HepG2 (cell line): Measurements from ENCODE around the gene PKP3.

Source experiments
- AGO2 ChIP-seq: fragments of 200-400 bp; formaldehyde crosslinking; optimal IDR thresholded peaks from 2 replicates; pipeline ENCODE3; 2017; ENCODE audit warnings: mild to moderate bottlenecking, low read depth, low read length, moderate library complexity
- CEBPG ChIP-seq: IDR thresholded peaks from 2 replicates; pipeline ENCODE4 v1.6.1; 2016
- ESRRA ChIP-seq: sonication (generic); formaldehyde crosslinking; IDR thresholded peaks from 2 replicates; pipeline ENCODE4 v1.5.1; 2020; ENCODE audit warnings: mild to moderate bottlenecking, low read depth, missing genetic modification reagents
- EZH2 ChIP-seq: conservative IDR thresholded peaks from 2 replicates; pipeline ENCODE4 v1.6.1; 2012; ENCODE audit warnings: mild to moderate bottlenecking, low read depth, low read length, moderate library complexity
- FOXO4 ChIP-seq: sonication (generic); formaldehyde crosslinking; conservative IDR thresholded peaks from 2 replicates; pipeline ENCODE4 v1.8.1; 2023; ENCODE audit warnings: missing genetic modification reagents
- GTF2F1 ChIP-seq: fragments of 150-350 bp; IDR thresholded peaks from 2 replicates; pipeline ENCODE4 v1.6.1; 2014; ENCODE audit warnings: low read length
- HCFC1 ChIP-seq: fragments of 150-350 bp; IDR thresholded peaks from 2 replicates; pipeline ENCODE4 v1.6.1; 2014; ENCODE audit warnings: low read depth, low read length
- POLR2A ChIP-seq, 2 experiments: IDR thresholded peaks; 2 replicates each; pipeline ENCODE4 v1.6.1; 2011; ENCODE audit warnings: low read depth in 2 of 2, low read length in 2 of 2, mild to moderate bottlenecking in 1 of 2, moderate library complexity in 1 of 2; ENCODE audit not compliant: insufficient read depth in 1 of 2
- TRIM24 ChIP-seq: sonication (generic); formaldehyde crosslinking; IDR thresholded peaks from 2 replicates; pipeline ENCODE4 v1.8.0; 2022; ENCODE audit warnings: mild to moderate bottlenecking, missing genetic modification reagents
- ZBTB38 ChIP-seq: sonication (generic); formaldehyde crosslinking; IDR thresholded peaks from 2 replicates; pipeline ENCODE4 v1.5.1; 2020; ENCODE audit warnings: mild to moderate bottlenecking, missing genetic modification reagents
- ZNF382 ChIP-seq: sonication (generic); formaldehyde crosslinking; IDR thresholded peaks from 2 replicates; pipeline ENCODE4 v1.5.0; 2020; ENCODE audit warnings: missing genetic modification reagents, mild to moderate bottlenecking, borderline replicate concordance
- TF ChIP-seq, protein P1 (sequence below): sonication (generic); formaldehyde crosslinking; IDR thresholded peaks from 2 replicates; pipeline ENCODE4 v1.5.0; 2020; ENCODE audit warnings: mild to moderate bottlenecking, missing genetic modification reagents, moderate library complexity
- TF ChIP-seq, protein P2 (sequence below): sonication (generic); formaldehyde crosslinking; IDR thresholded peaks from 2 replicates; pipeline ENCODE4 v1.4.0; 2020; ENCODE audit warnings: missing genetic modification reagents

DNA sequence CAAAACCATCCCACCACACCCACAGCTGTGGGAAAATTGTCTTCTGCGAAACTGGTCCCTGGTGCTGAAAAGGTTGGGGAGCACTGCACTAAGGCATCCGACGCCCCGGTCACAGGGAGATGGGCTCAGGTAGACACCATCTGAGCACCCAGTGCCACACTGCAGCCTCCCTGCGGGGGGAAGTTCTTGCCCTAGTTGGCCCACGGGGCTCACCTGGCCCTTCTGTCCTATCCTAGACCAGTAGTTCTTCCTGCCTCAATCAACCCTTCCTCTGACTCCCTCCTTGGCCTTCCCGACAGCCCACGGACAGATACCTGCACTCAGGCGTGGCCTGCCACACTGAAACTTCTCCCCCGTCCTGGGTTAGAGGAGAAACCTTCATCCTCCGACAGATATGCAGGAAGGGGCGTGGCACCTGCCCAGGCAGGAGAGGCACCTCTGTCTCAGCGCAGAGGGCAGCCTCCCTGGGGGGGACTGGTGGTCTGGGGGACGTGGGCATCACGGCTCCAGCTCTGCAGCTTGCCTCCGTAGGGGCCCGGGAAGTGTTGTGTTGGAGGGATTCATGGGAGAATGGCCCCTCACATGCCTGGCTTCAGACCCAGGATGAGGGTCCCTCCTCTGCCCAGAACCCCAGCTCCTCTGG lies 43.3 kb downstream of the PKP3 start:
- TF ChIP-seq, protein P1, sequence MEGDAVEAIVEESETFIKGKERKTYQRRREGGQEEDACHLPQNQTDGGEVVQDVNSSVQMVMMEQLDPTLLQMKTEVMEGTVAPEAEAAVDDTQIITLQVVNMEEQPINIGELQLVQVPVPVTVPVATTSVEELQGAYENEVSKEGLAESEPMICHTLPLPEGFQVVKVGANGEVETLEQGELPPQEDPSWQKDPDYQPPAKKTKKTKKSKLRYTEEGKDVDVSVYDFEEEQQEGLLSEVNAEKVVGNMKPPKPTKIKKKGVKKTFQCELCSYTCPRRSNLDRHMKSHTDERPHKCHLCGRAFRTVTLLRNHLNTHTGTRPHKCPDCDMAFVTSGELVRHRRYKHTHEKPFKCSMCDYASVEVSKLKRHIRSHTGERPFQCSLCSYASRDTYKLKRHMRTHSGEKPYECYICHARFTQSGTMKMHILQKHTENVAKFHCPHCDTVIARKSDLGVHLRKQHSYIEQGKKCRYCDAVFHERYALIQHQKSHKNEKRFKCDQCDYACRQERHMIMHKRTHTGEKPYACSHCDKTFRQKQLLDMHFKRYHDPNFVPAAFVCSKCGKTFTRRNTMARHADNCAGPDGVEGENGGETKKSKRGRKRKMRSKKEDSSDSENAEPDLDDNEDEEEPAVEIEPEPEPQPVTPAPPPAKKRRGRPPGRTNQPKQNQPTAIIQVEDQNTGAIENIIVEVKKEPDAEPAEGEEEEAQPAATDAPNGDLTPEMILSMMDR (CRISPR knock-in tag): no peak
- TF ChIP-seq HCFC1 (no peak), FOXO4 (CRISPR knock-in tag) (no peak), CEBPG (CRISPR knock-in tag) (no peak), ESRRA (CRISPR knock-in tag) (no peak), POLR2A (IDR thresholded peaks at IDR 0.05; ENCODE audit: insufficient read depth in 1 of 2, low read depth in 2 of 2, low read length in 2 of 2) (no peak), EZH2 (no peak), AGO2 (no peak), GTF2F1 (no peak), TRIM24 (CRISPR knock-in tag) (no peak), ZNF382 (CRISPR knock-in tag) (no peak), ZBTB38 (no peak)
- TF ChIP-seq, protein P2, sequence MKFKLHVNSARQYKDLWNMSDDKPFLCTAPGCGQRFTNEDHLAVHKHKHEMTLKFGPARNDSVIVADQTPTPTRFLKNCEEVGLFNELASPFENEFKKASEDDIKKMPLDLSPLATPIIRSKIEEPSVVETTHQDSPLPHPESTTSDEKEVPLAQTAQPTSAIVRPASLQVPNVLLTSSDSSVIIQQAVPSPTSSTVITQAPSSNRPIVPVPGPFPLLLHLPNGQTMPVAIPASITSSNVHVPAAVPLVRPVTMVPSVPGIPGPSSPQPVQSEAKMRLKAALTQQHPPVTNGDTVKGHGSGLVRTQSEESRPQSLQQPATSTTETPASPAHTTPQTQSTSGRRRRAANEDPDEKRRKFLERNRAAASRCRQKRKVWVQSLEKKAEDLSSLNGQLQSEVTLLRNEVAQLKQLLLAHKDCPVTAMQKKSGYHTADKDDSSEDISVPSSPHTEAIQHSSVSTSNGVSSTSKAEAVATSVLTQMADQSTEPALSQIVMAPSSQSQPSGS: no peak
